ENCODE measurements around the gene IGSF21. TPM values are rescaled to one million over a fixed set of nuclear protein-coding genes. Genes with fewer than 3 reads are reported as not detected.
A peak's percentile ranks its signal among the peaks of the same experiment; 100 is the strongest.

Gene IGSF21
- total and polyA plus RNA-seq, 2 of the 4 experiments (the other 2 are of a cell fraction): not detected

DNA sequence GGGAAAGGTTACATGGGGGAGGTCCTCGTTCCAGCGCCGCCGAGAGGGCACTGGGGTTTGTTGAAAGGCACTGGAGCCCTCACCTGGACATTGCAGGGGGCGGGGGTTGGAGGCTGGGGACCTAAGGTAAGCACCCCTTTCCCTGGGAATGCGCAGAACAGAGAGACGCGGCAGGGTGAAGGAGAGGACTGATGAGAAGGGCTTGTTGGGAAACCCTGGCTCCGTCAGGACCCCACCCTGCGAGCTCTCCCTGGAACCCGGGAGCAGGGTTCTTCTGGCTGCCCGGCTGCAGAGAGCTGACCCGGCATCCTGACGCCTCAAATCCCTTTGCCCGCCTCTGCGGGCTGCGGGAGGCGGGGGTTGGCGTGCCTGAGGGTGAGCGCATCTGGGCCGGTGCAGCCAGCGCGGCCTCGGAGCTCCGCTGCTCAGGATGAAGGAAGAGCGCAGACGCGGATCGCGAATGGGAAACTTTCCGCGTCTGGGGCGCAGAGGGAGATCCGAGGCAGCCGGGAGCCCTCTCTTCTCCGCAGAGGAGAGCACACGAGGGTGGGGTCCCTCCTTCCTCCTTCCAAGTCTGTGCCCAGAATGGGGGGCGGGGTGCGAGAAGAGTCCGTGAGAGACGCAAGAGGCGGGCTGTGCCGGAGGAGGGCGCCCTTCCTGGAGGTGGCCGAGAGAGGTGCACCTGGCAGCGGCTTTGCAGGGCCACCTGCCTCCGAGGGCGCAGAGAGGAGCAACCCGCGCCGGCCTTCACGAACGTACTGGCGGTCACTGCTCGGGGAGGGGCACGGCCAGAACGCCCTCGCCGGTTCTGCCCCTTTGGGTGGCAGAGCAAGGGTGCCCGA, 2.4 kb downstream of the IGSF21 start:
- Histone ChIP-seq H3K27ac (ENCODE audit: insufficient read depth, low read length) (no peak overlapping the region), H2AFZ (replicated peaks; ENCODE audit: low read length, poor library complexity) (peak overlapping the region; percentile 49), H3K14ac (replicated peaks; ENCODE audit: low read depth, low read length) (no peak overlapping the region), H2BK5ac (ENCODE audit: low read depth, low read length, poor library complexity, severe bottlenecking) (no peak overlapping the region), H2AK5ac (ENCODE audit: low read depth, low read length) (no peak overlapping the region), H2AK9ac (replicated peaks; ENCODE audit: low read depth, low read length, poor library complexity) (no peak overlapping the region), H3K4me1 (ENCODE audit: control insufficient read depth, insufficient read depth, low read length) (no peaks in the 10 kb centered on the region), H3K4ac (ENCODE audit: low read depth, low read length) (no peak overlapping the region), H3K27me3 (ENCODE audit: control insufficient read depth, insufficient read depth, low read length) (peaks cover 49% of the 10 kb centered on the region), H3K9me1 (ENCODE audit: insufficient read depth, low read length) (no peaks in the 10 kb centered on the region), H2BK15ac (ENCODE audit: low read depth, low read length) (no peak overlapping the region), H3K56ac (ENCODE audit: extremely low read depth, insufficient read depth, low read length) (no peak overlapping the region), H3K9ac (ENCODE audit: low read depth, low read length) (no peak overlapping the region), H4K5ac (ENCODE audit: low read depth, low read length) (no peak overlapping the region), H3K4me2 (ENCODE audit: low read depth, low read length) (no peak overlapping the region), H4K20me1 (ENCODE audit: insufficient read depth, low read length) (no peaks in the 10 kb centered on the region), H3K36me3 (ENCODE audit: control insufficient read depth, insufficient read depth, low read length) (no peaks in the 10 kb centered on the region), H2BK120ac (ENCODE audit: low read depth, low read length) (no peak overlapping the region), H4K91ac (ENCODE audit: insufficient read depth, low read depth, low read length) (no peak overlapping the region), H3K79me1 (ENCODE audit: low read depth in 1 of 2, low read length in 2 of 2) (no peaks in the 10 kb centered on the region), H2BK20ac (ENCODE audit: low read depth, low read length) (no peak overlapping the region), H3K23ac (ENCODE audit: low read depth, low read length) (no peak overlapping the region), H3K9me3 (ENCODE audit: control insufficient read depth, insufficient read depth, low read length) (no peaks in the 10 kb centered on the region), H3K4me3 (ENCODE audit: insufficient read depth, low read depth, low read length) (no peak overlapping the region), H3K18ac (ENCODE audit: low read depth, low read length) (no peak overlapping the region), H4K8ac (ENCODE audit: low read depth in 2 of 2, low read length in 2 of 2) (no peak overlapping the region)
- POLR2A ChIA-PET (ENCODE audit: unreplicated experiment): no interaction called here
- BruUV-seq (replicated peaks): no TSS peak
- WGBS, 2 experiments (ENCODE audit: extremely low coverage in 2 of 2, insufficient read length in 1 of 2): 0% methylated on average over 22 of the region's 60 CpGs; no CpG with 5 or more reads in 1 of the 2 experiments
- no peak for ATAC-seq (ENCODE audit: low read depth)
- intact Hi-C loops (cut with micrococcal nuclease) (no loop called here), dilution Hi-C loops (cut with HindIII; ENCODE audit: low sequenced_read_pairs, unreplicated experiment) (no loop called here), in situ Hi-C loops (cut with MboI; ENCODE audit: low sequenced_read_pairs) (no loop called here)
- CTCF ChIA-PET: no interaction called here
- TF ChIP-seq CEBPB (IDR thresholded peaks at IDR 0.05; ENCODE audit: low read depth, low read length) (no peak), RCOR1 (IDR thresholded peaks at IDR 0.05; ENCODE audit: insufficient replicate concordance, low read length) (no peak), BHLHE40 (IDR thresholded peaks at IDR 0.05; ENCODE audit: low read depth, low read length) (no peak), MAFK (IDR thresholded peaks at IDR 0.05; ENCODE audit: low read depth, low read length) (no peak), CHD1 (IDR thresholded peaks at IDR 0.05; ENCODE audit: low read depth, low read length) (no peak)
- TF ChIP-seq, protein P1, sequence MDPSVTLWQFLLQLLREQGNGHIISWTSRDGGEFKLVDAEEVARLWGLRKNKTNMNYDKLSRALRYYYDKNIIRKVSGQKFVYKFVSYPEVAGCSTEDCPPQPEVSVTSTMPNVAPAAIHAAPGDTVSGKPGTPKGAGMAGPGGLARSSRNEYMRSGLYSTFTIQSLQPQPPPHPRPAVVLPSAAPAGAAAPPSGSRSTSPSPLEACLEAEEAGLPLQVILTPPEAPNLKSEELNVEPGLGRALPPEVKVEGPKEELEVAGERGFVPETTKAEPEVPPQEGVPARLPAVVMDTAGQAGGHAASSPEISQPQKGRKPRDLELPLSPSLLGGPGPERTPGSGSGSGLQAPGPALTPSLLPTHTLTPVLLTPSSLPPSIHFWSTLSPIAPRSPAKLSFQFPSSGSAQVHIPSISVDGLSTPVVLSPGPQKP (IDR thresholded peaks at IDR 0.05; ENCODE audit: borderline replicate concordance, low read depth, low read length): no peak
- TF ChIP-seq, protein P2, sequence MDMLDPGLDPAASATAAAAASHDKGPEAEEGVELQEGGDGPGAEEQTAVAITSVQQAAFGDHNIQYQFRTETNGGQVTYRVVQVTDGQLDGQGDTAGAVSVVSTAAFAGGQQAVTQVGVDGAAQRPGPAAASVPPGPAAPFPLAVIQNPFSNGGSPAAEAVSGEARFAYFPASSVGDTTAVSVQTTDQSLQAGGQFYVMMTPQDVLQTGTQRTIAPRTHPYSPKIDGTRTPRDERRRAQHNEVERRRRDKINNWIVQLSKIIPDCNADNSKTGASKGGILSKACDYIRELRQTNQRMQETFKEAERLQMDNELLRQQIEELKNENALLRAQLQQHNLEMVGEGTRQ (IDR thresholded peaks at IDR 0.05; ENCODE audit: low read depth, low read length): no peak
- no peak for DNase-seq

All from IMR-90 (cell line).